Measurements from ENCODE around the gene CERCAM.

DNA sequence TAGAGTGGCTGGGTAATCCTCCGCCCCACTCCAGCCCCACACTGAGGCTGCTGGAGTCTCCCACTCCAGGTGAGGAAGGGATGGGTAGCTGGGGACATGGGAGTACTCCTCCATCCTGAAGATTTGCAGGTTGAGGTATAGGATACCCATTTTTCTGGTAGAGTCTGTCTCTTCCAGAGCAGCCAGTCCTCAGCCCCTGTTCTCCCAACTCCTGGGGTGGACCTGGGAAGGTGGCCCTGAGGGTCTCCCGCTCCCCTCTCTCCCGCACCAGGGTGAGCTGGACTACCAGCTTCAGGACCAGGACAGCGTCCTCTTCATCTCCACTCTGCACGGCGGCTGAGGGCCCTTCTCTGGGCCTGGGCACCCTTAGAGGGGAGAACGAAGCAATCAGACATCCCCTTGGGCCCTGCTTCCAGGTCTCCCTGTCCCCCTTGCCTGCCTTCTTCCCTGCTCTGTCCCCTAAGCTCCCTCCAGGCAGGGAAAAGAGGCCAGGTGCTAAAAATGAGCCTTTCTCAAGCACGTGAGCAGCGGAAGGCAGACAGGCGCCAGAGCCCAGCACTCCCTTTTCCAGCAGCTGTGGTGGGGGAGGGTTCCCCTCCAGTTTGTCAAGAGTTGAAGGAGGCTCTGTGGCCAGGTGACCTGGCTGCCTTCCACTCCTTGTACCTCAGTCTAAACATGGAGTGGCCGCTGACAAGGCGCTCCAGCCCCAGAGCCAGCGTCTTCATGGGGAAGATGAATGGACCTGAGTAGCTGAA lies 31.1 kb upstream of the CERCAM start:
- TF ChIP-seq, protein P1, sequence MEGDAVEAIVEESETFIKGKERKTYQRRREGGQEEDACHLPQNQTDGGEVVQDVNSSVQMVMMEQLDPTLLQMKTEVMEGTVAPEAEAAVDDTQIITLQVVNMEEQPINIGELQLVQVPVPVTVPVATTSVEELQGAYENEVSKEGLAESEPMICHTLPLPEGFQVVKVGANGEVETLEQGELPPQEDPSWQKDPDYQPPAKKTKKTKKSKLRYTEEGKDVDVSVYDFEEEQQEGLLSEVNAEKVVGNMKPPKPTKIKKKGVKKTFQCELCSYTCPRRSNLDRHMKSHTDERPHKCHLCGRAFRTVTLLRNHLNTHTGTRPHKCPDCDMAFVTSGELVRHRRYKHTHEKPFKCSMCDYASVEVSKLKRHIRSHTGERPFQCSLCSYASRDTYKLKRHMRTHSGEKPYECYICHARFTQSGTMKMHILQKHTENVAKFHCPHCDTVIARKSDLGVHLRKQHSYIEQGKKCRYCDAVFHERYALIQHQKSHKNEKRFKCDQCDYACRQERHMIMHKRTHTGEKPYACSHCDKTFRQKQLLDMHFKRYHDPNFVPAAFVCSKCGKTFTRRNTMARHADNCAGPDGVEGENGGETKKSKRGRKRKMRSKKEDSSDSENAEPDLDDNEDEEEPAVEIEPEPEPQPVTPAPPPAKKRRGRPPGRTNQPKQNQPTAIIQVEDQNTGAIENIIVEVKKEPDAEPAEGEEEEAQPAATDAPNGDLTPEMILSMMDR (conservative IDR thresholded peaks at IDR 0.05; ENCODE audit: low read depth, low read length), result no peak
- no peak for TF ChIP-seq POLR2A (IDR thresholded peaks at IDR 0.05; ENCODE audit: low read depth, low read length)
- TF ChIP-seq, protein P2, sequence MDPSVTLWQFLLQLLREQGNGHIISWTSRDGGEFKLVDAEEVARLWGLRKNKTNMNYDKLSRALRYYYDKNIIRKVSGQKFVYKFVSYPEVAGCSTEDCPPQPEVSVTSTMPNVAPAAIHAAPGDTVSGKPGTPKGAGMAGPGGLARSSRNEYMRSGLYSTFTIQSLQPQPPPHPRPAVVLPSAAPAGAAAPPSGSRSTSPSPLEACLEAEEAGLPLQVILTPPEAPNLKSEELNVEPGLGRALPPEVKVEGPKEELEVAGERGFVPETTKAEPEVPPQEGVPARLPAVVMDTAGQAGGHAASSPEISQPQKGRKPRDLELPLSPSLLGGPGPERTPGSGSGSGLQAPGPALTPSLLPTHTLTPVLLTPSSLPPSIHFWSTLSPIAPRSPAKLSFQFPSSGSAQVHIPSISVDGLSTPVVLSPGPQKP (IDR thresholded peaks at IDR 0.05; ENCODE audit: borderline replicate concordance, low read depth, low read length), result no peak
- TF ChIP-seq MAZ (IDR thresholded peaks at IDR 0.05; ENCODE audit: borderline replicate concordance, low read depth, low read length), result no peak
- no peak for TF ChIP-seq MAFK (IDR thresholded peaks at IDR 0.05; ENCODE audit: low read depth, low read length)
- TF ChIP-seq BHLHE40 (IDR thresholded peaks at IDR 0.05; ENCODE audit: low read depth, low read length), result no peak
- TF ChIP-seq CEBPB (IDR thresholded peaks at IDR 0.05; ENCODE audit: low read depth, low read length), result no peak
- no peak for TF ChIP-seq USF2 (IDR thresholded peaks at IDR 0.05; ENCODE audit: low read depth, low read length)
- TF ChIP-seq RCOR1 (IDR thresholded peaks at IDR 0.05; ENCODE audit: insufficient replicate concordance, low read length), result no peak
- TF ChIP-seq MXI1 (IDR thresholded peaks at IDR 0.05; ENCODE audit: borderline replicate concordance, low read depth, low read length), result no peak
- no peak for TF ChIP-seq RFX5 (IDR thresholded peaks at IDR 0.05; ENCODE audit: low read depth, low read length)

All from IMR-90 (cell line).